Body of pancreas (tissue), 4 donors: ENCODE measurements around the gene ZFP42.

ENCODE experiments used
- POLR2A ChIP-seq, 3 donors: fragments of 450-650 bp; IDR thresholded peaks; one replicate each; pipeline ENCODE4 v1.6.1; 2016; ENCODE audit warnings: antibody characterized with exemption in 3 of 3, mild to moderate bottlenecking in 2 of 3
- TF ChIP-seq, protein P1 (sequence below), 7 experiments: fragments of 450-650 bp in 4 of 7; fragments of 200-600 bp in 3 of 7; sonication (generic) in 3 of 7; IDR thresholded peaks; one replicate each; pipeline ENCODE4 v1.5.1; 2016 to 2019; ENCODE audit warnings: antibody characterized with exemption in 7 of 7

GRCh38 chr4:187972135-187972534 lies 23.4 kb upstream of the ZFP42 start:
- TF ChIP-seq, protein P1, sequence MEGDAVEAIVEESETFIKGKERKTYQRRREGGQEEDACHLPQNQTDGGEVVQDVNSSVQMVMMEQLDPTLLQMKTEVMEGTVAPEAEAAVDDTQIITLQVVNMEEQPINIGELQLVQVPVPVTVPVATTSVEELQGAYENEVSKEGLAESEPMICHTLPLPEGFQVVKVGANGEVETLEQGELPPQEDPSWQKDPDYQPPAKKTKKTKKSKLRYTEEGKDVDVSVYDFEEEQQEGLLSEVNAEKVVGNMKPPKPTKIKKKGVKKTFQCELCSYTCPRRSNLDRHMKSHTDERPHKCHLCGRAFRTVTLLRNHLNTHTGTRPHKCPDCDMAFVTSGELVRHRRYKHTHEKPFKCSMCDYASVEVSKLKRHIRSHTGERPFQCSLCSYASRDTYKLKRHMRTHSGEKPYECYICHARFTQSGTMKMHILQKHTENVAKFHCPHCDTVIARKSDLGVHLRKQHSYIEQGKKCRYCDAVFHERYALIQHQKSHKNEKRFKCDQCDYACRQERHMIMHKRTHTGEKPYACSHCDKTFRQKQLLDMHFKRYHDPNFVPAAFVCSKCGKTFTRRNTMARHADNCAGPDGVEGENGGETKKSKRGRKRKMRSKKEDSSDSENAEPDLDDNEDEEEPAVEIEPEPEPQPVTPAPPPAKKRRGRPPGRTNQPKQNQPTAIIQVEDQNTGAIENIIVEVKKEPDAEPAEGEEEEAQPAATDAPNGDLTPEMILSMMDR (IDR thresholded peaks at IDR 0.05): no peak
- TF ChIP-seq POLR2A (IDR thresholded peaks at IDR 0.05): no peak
